ENCODE results near the gene HACE1. TPM values are rescaled to one million over a fixed set of nuclear protein-coding genes. Genes with fewer than 3 reads are reported as not detected.

The HACE1 gene
- total RNA-seq, 2 donors from 2014 or later, result 19.4 to 44.2 TPM

Other genes starting within 250 kb of the HACE1 start
- not detected for gene LIN28B, start 97.2 kb upstream of the HACE1 start, total RNA-seq